OCI-LY1 (cell line): ENCODE measurements around the gene EIF2AK2.

Experiments
- EZH2 ChIP-seq: fragments of 200-600 bp; sonication (generic), shearing (Covaris generic); IDR thresholded peaks from 2 replicates; pipeline ENCODE4 v1.8.0; 2017; ENCODE audit warnings: borderline replicate concordance, mixed run types, mild to moderate bottlenecking, antibody characterized with exemption, low read length, moderate library complexity, mixed read lengths
- TF ChIP-seq, protein P1 (sequence below): fragments of 200-600 bp; sonication (generic), shearing (Covaris generic); IDR thresholded peaks from 2 replicates; pipeline ENCODE4 v1.5.1; 2017; ENCODE audit warnings: mild to moderate bottlenecking, antibody characterized with exemption, low read length, moderate library complexity, mixed read lengths

DNA sequence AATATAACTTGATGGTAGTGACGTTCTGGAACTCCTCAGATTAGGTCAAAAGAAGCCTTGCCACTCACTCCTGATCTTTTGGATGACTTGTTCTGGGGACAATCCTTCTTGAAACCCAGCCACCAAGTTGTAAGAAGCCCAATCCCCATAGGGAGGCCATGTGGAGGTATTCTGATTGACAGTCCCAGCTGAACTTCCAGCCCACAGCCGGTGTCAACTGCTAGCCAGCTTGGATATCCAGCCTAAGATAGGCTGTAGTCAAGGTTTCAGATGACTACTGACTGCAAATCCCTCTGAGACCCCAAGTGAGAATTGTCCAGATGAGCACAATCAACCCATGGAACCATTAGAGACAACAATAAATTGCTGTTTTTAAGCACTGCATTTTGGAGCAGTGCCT is 31.4 kb downstream of the EIF2AK2 start:
- TF ChIP-seq EZH2 = no peak
- TF ChIP-seq, protein P1, sequence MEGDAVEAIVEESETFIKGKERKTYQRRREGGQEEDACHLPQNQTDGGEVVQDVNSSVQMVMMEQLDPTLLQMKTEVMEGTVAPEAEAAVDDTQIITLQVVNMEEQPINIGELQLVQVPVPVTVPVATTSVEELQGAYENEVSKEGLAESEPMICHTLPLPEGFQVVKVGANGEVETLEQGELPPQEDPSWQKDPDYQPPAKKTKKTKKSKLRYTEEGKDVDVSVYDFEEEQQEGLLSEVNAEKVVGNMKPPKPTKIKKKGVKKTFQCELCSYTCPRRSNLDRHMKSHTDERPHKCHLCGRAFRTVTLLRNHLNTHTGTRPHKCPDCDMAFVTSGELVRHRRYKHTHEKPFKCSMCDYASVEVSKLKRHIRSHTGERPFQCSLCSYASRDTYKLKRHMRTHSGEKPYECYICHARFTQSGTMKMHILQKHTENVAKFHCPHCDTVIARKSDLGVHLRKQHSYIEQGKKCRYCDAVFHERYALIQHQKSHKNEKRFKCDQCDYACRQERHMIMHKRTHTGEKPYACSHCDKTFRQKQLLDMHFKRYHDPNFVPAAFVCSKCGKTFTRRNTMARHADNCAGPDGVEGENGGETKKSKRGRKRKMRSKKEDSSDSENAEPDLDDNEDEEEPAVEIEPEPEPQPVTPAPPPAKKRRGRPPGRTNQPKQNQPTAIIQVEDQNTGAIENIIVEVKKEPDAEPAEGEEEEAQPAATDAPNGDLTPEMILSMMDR = no peak
